HepG2 (cell line): ENCODE data around the gene VARS2. TPM values are rescaled to one million over a fixed set of nuclear protein-coding genes. Genes with fewer than 3 reads are reported as not detected.

Experiments used
- MYNN ChIP-seq: sonication (generic); formaldehyde crosslinking; IDR thresholded peaks from 2 replicates; pipeline ENCODE4 v1.4.0; 2020; ENCODE audit warnings: mild to moderate bottlenecking, low read depth, missing genetic modification reagents
- SNAPC4 ChIP-seq: sonication (generic); formaldehyde crosslinking; IDR thresholded peaks from 2 replicates; pipeline ENCODE4 v1.4.0; 2020; ENCODE audit warnings: mild to moderate bottlenecking, missing genetic modification reagents
- ZNF362 ChIP-seq: sonication (generic); formaldehyde crosslinking; IDR thresholded peaks from 2 replicates; pipeline ENCODE4 v1.4.0; 2020; ENCODE audit warnings: missing genetic modification reagents, mild to moderate bottlenecking, borderline replicate concordance
- polyA plus RNA-seq, 8 experiments: library from polyadenylated mRNA; depleted of rRNA in 3 of 8; stranded (reverse) in 7 of 8; unstranded in 1 of 8; fragments of >200 nt; fragmentation: Illumina TruSeq in 4 of 8; extraction: Trizol in 4 of 8; gene quantifications; 2 replicates each; pipeline versions ENCODE4 v1.2.1 to v1.2.3, GENCODE V29; 2011 to 2016; ENCODE audit warnings: low read depth in 4 of 8, missing spikeins in 1 of 8, mixed read lengths in 1 of 8; ENCODE audit not compliant: insufficient read depth in 1 of 8
- total RNA-seq, 5 experiments: library from RNA; depleted of rRNA; stranded (reverse); fragments of >200 nt; fragmentation: Illumina TruSeq; extraction: Trizol; gene quantifications; 2 replicates each; pipeline ENCODE4 v1.2.3, GENCODE V29; 2016; ENCODE audit warnings: low read depth in 1 of 5

Gene VARS2
- total and polyA plus RNA-seq, 2 of the 13 experiments (the other 11 are each of a cell fraction or from before 2014, with no cell fraction given) = 61.8 to 71.8 TPM

GRCh38 chr6:30887901-30888815 is 25.9 kb upstream of the VARS2 start (continued):
- no peak for TF ChIP-seq SNAPC4
- no peak for TF ChIP-seq ZNF362 (CRISPR knock-in tag)
- no peak for TF ChIP-seq MYNN
